CD4-positive, alpha-beta memory T cell (primary cell): Measurements from ENCODE around the gene TSC2. TPM values are rescaled to one million over a fixed set of nuclear protein-coding genes. Genes with fewer than 3 reads are reported as not detected.
"Not testable (repeated sequence)": the region's sequence is repeated elsewhere in the genome, so short reads cannot be mapped to it uniquely, and the experiment has no call there.

ENCODE experiments used
- CTCF ChIA-PET: fragments of 350-600 bp; sonication (Branson Sonifier 250); formaldehyde crosslinking; loops from one replicate; lab custom pipeline; 2021; ENCODE audit warnings: inconsistent platforms; ENCODE audit not compliant: partially characterized antibody; lab: Charles Lee
- POLR2A ChIA-PET: fragments of 350-600 bp; sonication (Branson Sonifier 250); formaldehyde crosslinking; loops from one replicate; lab custom pipeline; 2021; ENCODE audit not compliant: partially characterized antibody; lab: Charles Lee
- DNase-seq, 5 donors: peaks; one replicate each; pipeline versions ENCODE4 v3.0.0 to v3.0.0-alpha.2; 2020 to 2022; ENCODE audit warnings: mixed read lengths in 1 of 5
- H3K27ac ChIP-seq: one replicate; pipeline ENCODE4 v1.7.0; 2013; ENCODE audit warnings: low read depth, low read length
- H3K27me3 ChIP-seq: 2 replicates; pipeline ENCODE4 v1.7.0; 2013; ENCODE audit warnings: mild to moderate bottlenecking, low read length, moderate library complexity; ENCODE audit not compliant: insufficient read depth
- H3K36me3 ChIP-seq: 2 replicates; pipeline ENCODE4 v1.7.0; 2013; ENCODE audit warnings: mild to moderate bottlenecking, low read length, moderate library complexity; ENCODE audit not compliant: insufficient read depth
- H3K4me1 ChIP-seq: 2 replicates; pipeline ENCODE4 v1.7.0; 2013; ENCODE audit warnings: mild to moderate bottlenecking, low read length, moderate library complexity; ENCODE audit not compliant: insufficient read depth
- H3K4me3 ChIP-seq, 2 donors: one replicate each; pipeline ENCODE4 v1.7.0; 2013; ENCODE audit warnings: low read length in 2 of 2, mild to moderate bottlenecking in 1 of 2
- H3K9me3 ChIP-seq, 2 donors: one replicate each; pipeline ENCODE4 v1.7.0; 2013; ENCODE audit warnings: low read length in 2 of 2, control low read depth in 1 of 2; ENCODE audit not compliant: control insufficient read depth in 1 of 2
- H3K27ac Mint-ChIP-seq, 7 donors: one replicate each; pipeline ENCODE4 v1.8.0; 2020 to 2021; ENCODE audit warnings: mixed read lengths in 7 of 7, mild to moderate bottlenecking in 6 of 7, inconsistent platforms in 3 of 7, moderate library complexity in 3 of 7
- H3K27me3 Mint-ChIP-seq, 2 donors: one replicate each; pipeline ENCODE4 v1.8.0; 2020 to 2021; ENCODE audit warnings: mixed read lengths in 2 of 2
- H3K36me3 Mint-ChIP-seq, 2 donors: one replicate each; pipeline ENCODE4 v1.8.0; 2020 to 2021; ENCODE audit warnings: mixed read lengths in 2 of 2, inconsistent platforms in 1 of 2, mild to moderate bottlenecking in 1 of 2
- H3K4me1 Mint-ChIP-seq, 4 donors: one replicate each; pipeline ENCODE4 v1.8.0; 2020 to 2021; ENCODE audit warnings: mixed read lengths in 4 of 4, mild to moderate bottlenecking in 1 of 4
- H3K4me3 Mint-ChIP-seq, 8 donors: one replicate each; pipeline ENCODE4 v1.8.0; 2020 to 2021; ENCODE audit warnings: mixed read lengths in 8 of 8, mild to moderate bottlenecking in 7 of 8, moderate library complexity in 6 of 8, inconsistent platforms in 3 of 8
- H3K9me3 Mint-ChIP-seq, 8 donors: one replicate each; pipeline ENCODE4 v1.8.0; 2020 to 2021; ENCODE audit warnings: mixed read lengths in 8 of 8, mild to moderate bottlenecking in 5 of 8, inconsistent platforms in 3 of 8, moderate library complexity in 1 of 8
- intact Hi-C: fragments of 100-400 bp; cut with micrococcal nuclease; formaldehyde crosslinking; loops from one replicate; pipeline ENCODE4 v1.15.1; 2023
- polyA plus RNA-seq, 2 donors: library from polyadenylated mRNA; unstranded; fragments of 300-500 nt; fragmentation: Illumina TruSeq; gene quantifications; one replicate each; pipeline ENCODE4 v1.2.3, GENCODE V29; 2021
- total RNA-seq, 2 experiments: library from RNA; stranded (reverse); gene quantifications; one replicate each; pipeline ENCODE4 v1.2.3, GENCODE V29; 2021

Gene TSC2
- total and polyA plus RNA-seq, 4 experiments from 2014 or later: 20.7 to 177 (median 104) TPM

- POLR2A ChIA-PET, H3K4me1 ChIP-seq, CTCF ChIA-PET, H3K9me3 ChIP-seq, intact Hi-C loops, H3K4me3 ChIP-seq, H3K4me3 Mint-ChIP-seq, H3K27me3 ChIP-seq, H3K36me3 ChIP-seq, H3K4me1 Mint-ChIP-seq, DNase-seq, H3K36me3 Mint-ChIP-seq, H3K27me3 Mint-ChIP-seq, H3K9me3 Mint-ChIP-seq, H3K27ac Mint-ChIP-seq, H3K27ac ChIP-seq: not testable (repeated sequence)
These were observed 60.9 kb downstream of the TSC2 start for GRCh38 chr16:2108446-2109270.

- H3K4me3 ChIP-seq, H3K9me3 Mint-ChIP-seq, H3K36me3 ChIP-seq, H3K27ac Mint-ChIP-seq, intact Hi-C loops, H3K4me1 Mint-ChIP-seq, H3K4me1 ChIP-seq, H3K27me3 Mint-ChIP-seq, DNase-seq, CTCF ChIA-PET, H3K27ac ChIP-seq, H3K4me3 Mint-ChIP-seq, H3K36me3 Mint-ChIP-seq, H3K9me3 ChIP-seq, H3K27me3 ChIP-seq, POLR2A ChIA-PET: not testable (repeated sequence)
These were observed 61.4 kb downstream of the TSC2 start for GRCh38 chr16:2109271-2109580.

GRCh38 chr16:2109872-2110271 is 62.1 kb downstream of the TSC2 start:
- intact Hi-C loops, H3K27ac ChIP-seq, H3K27me3 ChIP-seq, H3K4me3 ChIP-seq, H3K4me3 Mint-ChIP-seq, H3K4me1 Mint-ChIP-seq, H3K9me3 ChIP-seq, CTCF ChIA-PET, H3K27me3 Mint-ChIP-seq, H3K36me3 ChIP-seq, H3K9me3 Mint-ChIP-seq, DNase-seq, H3K36me3 Mint-ChIP-seq, H3K4me1 ChIP-seq, H3K27ac Mint-ChIP-seq, POLR2A ChIA-PET: not testable (repeated sequence)

GRCh38 chr16:2110332-2111008 is 62.7 kb downstream of the TSC2 start:
- H3K9me3 ChIP-seq, DNase-seq, H3K4me3 Mint-ChIP-seq, intact Hi-C loops, CTCF ChIA-PET, POLR2A ChIA-PET, H3K4me3 ChIP-seq, H3K4me1 ChIP-seq, H3K27me3 Mint-ChIP-seq, H3K4me1 Mint-ChIP-seq, H3K27ac Mint-ChIP-seq, H3K27me3 ChIP-seq, H3K9me3 Mint-ChIP-seq, H3K36me3 Mint-ChIP-seq, H3K27ac ChIP-seq, H3K36me3 ChIP-seq: not testable (repeated sequence)

- H3K4me1 ChIP-seq, H3K9me3 ChIP-seq, DNase-seq, H3K27ac ChIP-seq, intact Hi-C loops, H3K9me3 Mint-ChIP-seq, H3K4me3 ChIP-seq, H3K36me3 ChIP-seq, H3K36me3 Mint-ChIP-seq, H3K27me3 Mint-ChIP-seq, CTCF ChIA-PET, H3K4me3 Mint-ChIP-seq, H3K27ac Mint-ChIP-seq, POLR2A ChIA-PET, H3K27me3 ChIP-seq, H3K4me1 Mint-ChIP-seq: not testable (repeated sequence)
These were observed 63.2 kb downstream of the TSC2 start for GRCh38 chr16:2111009-2111353.

- H3K36me3 ChIP-seq, H3K36me3 Mint-ChIP-seq, H3K4me1 ChIP-seq, H3K4me3 Mint-ChIP-seq, H3K9me3 ChIP-seq, intact Hi-C loops, CTCF ChIA-PET, H3K9me3 Mint-ChIP-seq, H3K4me3 ChIP-seq, H3K27ac ChIP-seq, H3K4me1 Mint-ChIP-seq, H3K27me3 Mint-ChIP-seq, H3K27me3 ChIP-seq, POLR2A ChIA-PET: not testable (repeated sequence)
- H3K27ac Mint-ChIP-seq: peak overlapping the region in 1 of 7 donors; percentile 12
- DNase-seq: peak in 1 of 5 donors; percentile 5
These were observed 63.9 kb downstream of the TSC2 start for GRCh38 chr16:2111412-2112335.

- H3K27ac ChIP-seq, H3K27me3 Mint-ChIP-seq, H3K9me3 Mint-ChIP-seq, H3K27me3 ChIP-seq, H3K9me3 ChIP-seq, H3K4me1 Mint-ChIP-seq, POLR2A ChIA-PET, H3K4me3 ChIP-seq, intact Hi-C loops, CTCF ChIA-PET, H3K27ac Mint-ChIP-seq, H3K4me1 ChIP-seq, H3K36me3 Mint-ChIP-seq, H3K4me3 Mint-ChIP-seq, H3K36me3 ChIP-seq: not testable (repeated sequence)
- DNase-seq: peak in 1 of 5 donors; percentile 22
These were observed 64.8 kb downstream of the TSC2 start for GRCh38 chr16:2112539-2113106.
